ENCODE measurements around the gene IGFALS.

The IGFALS gene

GRCh38 chr16:1793578-1794220, at the start of gene IGFALS:
Gene IGFALS, minus strand, starts transcription at chr16:1793705. Its CDS starts 53 bp downstream, at chr16:1793652.
- no peak for DNase-seq

- DNase-seq, result no peak
These were observed 46.0 kb upstream of the IGFALS start for GRCh38 chr16:1839554-1839953.

- no peak for DNase-seq
These were observed 40.6 kb upstream of the IGFALS start for GRCh38 chr16:1834096-1834495.

GRCh38 chr16:1832838-1833454, 39.4 kb upstream of the IGFALS start:
- no peak for DNase-seq

DNA sequence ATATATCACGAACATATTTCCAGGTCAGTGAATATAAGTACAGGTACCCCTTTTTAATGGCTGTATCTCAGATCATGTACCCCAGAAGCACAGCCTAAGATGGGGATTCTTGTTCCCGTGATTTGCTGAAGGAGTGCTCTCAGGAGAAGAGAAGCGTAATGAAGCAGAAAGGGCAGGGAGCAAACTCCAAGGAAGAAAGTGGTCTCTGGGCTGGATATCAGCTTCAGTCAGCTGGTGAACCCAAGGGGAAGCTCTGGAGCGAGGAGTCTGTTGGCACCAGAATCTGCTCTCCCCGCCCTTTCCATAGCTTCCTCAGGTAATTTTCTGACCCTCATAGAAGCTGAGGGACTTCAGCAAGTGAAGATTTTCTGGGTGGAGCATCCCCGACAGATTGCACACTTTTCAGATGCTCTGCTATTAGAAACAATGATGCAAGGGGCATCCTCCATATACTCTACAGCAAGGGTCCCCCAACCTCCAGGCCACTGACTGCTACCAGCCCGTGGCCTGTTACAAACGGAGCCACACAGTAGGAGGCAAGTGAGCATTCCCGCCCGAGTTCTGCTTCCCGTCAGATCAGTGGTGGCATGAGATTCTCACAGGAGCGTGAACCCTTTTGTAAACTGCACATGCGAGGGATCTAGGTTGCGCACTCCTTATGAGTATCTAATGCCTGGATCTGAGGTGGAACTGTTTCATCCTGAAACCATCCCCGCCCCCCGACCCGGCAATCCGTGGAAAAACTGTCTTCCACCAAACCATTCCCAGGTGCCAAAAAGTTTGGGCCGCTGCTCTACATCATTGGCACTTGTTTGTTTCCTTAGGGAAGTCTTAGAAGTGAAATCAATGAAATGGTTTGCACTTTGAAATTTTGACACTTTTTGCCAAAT, 37.9 kb upstream of the IGFALS start:
- DNase-seq, result no peak

- DNase-seq, result no peak
These were observed 36.7 kb upstream of the IGFALS start for GRCh38 chr16:1830213-1830612.

GRCh38 chr16:1828645-1829410, 35.3 kb upstream of the IGFALS start:
- DNase-seq, result no peak

DNA sequence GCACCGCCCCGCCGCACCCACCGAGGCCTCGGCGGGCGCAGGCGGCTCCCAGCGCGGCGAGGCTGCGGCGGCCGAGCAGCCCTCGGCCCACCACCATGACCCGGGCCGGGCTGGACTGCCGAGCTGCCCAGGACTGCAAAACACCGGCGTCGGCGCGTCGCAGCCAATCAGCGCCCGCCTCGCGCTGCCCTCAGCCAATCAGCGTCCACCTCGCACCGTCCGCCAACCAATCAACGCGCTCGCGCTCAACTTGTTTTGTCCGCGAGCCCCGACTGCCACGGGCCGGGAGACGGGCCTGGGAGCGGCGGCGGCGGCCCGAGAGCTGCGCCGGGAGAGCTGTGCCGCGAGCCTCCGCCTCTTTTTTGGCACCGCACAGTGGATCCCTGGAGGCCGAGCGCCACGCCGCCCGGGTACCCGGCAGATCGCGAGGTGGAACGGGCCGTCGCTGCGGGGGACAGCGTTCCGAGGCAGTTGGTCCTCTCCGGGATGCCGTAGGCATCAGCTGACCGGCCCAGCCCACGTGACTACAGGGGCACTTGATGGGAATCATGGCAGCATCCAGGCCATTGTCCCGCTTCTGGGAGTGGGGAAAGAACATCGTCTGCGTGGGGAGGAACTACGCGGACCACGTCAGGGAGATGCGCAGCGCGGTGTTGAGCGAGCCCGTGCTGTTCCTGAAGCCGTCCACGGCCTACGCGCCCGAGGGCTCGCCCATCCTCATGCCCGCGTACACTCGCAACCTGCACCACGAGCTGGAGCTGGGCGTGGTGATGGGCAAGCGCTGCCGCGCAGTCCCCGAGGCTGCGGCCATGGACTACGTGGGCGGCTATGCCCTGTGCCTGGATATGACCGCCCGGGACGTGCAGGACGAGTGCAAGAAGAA, 33.4 kb upstream of the IGFALS start, which contains the start of the genes FAHD1 and HAGH:
Gene FAHD1, plus strand, starts transcription at position 516 of the 883 bp plus-strand sequence. Its CDS starts 33 bp downstream, at position 549.
Gene HAGH, minus strand, starts transcription at position 135 of the 883 bp plus-strand sequence. Its CDS starts 38 bp downstream, at position 97.
- peak; percentile 95 for DNase-seq

DNA sequence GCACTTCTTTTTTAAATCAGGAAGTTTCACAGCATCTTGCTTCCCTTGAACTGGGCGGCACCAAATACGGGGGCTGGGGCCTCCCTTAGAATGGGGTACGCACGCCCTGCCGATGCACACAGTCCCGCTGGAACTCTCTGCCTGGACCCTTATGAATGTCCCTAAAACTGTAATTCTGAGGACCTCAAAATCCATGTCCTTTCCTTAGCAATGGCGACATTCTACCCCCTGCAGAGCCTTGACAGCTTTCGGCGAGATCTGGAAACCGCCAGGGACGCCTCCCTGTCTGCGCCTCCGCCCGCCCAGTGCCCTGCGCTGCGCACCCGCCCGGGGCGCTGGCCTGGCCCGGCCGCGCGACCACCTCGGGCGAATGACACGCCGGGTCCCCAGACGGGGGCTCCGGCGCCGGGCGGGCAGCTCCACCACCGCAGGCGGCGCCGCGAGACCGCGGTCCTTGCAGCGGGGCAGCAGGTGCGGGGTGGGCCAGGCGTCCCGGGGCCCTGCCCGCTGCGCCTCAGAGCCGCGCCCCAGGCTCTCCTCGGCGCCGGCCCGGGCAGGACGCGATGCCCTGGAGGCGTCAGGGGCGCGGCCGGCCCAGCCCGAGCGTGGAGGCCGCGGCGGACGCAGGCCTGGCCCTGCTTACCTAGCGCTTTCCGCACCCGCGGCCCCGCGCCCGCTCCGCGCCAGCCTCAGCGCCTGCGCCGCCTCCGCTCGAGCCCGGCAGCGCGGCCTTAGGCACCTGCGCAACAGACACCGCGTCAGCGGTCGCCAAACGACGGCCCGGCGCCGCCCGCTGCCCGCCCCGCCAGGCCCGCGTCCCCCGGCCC, 32.6 kb upstream of the IGFALS start:
- peak; percentile 9 for DNase-seq

DNA sequence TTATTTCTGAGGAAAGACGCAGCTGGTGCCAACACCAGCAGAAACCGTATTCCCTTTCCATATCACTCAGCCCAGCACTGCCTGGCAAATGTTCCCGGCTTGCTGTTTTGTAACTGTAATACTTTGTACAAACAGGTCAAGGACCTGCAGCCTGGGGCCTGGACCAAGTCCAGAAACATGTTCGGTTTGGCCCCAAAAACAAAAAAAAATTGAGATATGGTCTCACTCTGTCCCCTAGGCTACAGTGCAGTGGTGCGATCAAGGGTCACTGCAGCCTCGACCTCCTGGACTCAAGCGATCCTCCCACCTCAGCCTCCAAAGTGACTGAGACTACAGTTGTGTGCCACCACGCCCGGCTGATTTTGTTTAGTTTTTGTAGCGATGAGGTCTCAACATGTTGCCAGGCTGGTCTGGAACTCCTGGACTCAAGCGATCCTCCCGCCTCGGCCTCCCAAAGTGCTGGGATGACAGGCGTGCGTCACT, 31.9 kb upstream of the IGFALS start:
- DNase-seq, result no peak

GRCh38 chr16:1823821-1824220, 30.3 kb upstream of the IGFALS start:
- DNase-seq, result peak; percentile 1

DNA sequence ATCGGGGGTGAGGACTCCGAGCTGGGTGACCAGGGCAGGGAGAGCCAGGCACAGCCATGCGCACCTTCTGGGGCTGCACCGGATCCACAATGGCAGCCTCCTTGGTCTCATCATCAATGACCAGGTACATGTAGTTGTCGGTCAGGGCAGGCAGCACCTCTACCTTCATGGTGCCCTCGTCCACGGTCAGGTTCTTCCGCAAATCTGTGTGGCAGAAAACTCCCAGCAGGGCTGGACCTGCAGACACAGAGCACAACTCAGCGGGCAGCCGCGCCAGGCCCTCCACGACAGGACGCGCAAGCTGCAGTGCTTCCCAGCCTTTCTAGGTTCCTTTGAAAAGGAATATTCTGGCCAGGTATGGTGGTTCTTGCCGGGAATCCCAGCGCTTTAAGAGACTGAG, 29.3 kb upstream of the IGFALS start:
- no peak for DNase-seq

DNA sequence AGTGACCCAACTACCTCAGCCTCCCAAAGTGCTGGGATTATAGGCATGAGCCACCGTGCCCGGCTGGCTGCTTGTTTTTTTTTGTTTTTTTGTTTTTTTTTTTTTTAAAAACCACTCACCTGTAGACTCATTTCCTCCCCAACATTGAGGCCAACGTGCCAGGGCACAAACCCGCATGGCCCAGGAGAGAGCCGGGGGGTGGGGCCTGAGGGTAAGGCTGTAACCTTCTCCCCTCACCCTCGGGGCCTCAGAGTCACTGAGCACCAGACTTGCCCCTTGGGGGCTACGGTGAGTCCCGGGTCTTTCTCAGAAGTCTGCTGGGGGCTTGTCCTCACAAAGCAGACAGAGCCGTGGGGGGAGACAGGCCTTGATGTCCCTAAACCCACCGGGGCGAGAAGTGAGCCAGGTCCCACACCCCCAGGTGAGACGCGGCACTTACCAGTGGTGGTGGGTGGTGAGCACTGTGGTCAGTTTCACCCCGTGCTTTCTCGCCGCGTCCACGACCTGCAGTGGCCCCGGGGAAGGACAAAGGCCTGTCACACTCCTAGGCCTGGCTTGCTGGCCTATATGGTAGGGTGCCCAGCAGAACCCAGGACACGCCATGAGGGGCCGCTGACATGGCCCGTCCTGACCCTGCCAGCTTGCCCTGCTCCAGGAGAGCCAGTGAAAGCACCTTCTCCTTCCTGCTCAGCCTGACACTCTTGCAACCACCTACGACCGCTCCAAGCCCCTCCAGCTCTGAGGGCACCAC, 28.5 kb upstream of the IGFALS start:
- DNase-seq, result no peak

DNA sequence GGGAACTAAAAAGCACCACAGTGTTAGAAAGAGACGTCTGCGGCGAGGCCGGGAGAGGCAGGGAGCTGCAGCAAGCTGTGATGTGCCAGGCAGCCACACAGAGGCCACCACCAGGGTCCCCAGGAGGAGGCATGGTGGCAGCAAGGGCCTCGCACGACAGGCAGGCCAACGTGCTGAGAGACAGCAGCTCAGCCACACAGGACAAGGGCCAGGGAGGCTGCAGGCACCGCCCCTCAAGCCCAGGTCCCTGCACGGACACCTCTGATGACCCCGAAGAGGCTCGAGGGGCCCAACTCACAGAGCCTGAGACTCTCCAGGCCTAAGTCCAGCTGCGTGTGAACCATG, 27.4 kb upstream of the IGFALS start:
- no peak for DNase-seq

GRCh38 chr16:1820096-1820945, 26.8 kb upstream of the IGFALS start:
- DNase-seq, result no peak

DNA sequence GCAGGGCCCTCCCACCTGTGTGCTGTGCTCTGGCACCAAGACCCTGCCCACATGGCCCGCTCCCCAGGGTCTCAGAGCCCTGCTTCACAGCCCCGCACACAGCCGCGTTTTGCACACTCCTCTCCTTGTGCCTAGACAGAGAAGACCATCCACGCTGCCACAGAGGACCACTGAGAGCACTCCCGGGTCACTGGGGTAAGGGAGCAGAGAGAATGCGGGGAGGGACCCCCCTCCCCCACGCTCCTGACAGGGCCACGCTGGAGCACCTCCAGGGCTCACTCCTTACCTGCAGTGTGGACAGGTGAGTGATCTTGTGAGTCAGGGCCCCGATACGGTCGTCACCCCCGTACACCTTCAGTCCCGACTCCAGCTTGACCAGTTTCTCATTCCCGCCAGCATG, 26.1 kb upstream of the IGFALS start:
- DNase-seq, result no peak

GRCh38 chr16:1818873-1819525, 25.5 kb upstream of the IGFALS start:
- DNase-seq, result no peak

- no peak for DNase-seq
These were observed 24.8 kb upstream of the IGFALS start for GRCh38 chr16:1818204-1818872.

Data from midbrain (tissue), 1 donor.